Stimulated activated CD4-positive, alpha-beta T cell treated with anti-CD3 and anti-CD28 coated beads, Interleukin-12 subunit alpha, Interleukin-12 subunit beta, amount 100 ng/mL, for 4 hours (primary cell): ENCODE results near the gene EXTL1.

Experiments used
- DNase-seq: peaks from one replicate; pipeline ENCODE4 v3.0.0-alpha.2; 2020

EXTL1 gene

DNA sequence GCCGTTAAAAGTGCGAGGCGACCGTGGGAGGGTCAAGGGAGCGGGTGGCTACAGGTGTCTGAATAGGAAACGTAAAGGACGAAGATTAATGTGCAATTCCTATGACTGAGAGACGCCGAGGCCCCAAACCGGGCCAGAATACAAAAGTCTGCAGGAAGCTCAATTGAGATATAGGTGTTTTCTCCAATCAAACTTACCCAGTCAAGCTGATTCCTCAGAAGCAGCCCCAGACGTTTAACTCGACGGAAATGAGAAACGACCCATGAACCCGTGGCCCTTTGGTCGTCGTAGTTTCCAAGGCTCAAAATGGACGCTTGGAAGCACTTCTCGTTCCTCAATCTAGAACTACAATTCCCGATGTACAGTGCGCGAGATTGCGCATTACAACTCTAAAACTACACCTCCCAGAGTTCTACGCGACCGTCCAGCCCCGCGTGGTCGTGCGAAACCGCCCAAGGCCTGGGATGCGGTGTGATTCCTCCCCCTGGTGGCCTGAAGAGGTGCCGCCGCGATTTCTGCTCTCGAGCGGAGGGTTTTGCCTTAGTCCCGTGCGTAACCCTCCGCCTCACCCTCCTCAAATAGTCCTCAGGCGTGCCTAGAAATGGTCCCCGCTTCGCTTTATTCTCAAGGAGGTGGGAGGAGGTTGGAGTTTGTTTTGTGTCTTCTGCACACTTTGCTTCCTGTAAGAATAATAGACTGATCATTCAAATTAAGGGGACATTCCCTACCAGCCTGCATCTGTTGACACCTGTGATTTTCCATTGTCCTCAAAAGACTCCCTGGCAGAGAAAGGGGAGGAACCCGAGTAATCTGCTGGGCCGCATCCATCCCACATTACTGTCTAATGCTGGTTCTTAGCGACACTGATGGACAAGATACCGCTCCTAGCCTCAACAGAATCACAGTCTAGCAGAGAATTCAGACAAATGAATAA is 23.5 kb upstream of the EXTL1 start, which contains the start of gene PAFAH2:
Gene PAFAH2 (minus strand): TSS at position 236 of the 934 bp plus-strand sequence. CDS start 7,247 bp downstream, outside the sequence.
- DNase-seq, result peak; percentile 93

DNA sequence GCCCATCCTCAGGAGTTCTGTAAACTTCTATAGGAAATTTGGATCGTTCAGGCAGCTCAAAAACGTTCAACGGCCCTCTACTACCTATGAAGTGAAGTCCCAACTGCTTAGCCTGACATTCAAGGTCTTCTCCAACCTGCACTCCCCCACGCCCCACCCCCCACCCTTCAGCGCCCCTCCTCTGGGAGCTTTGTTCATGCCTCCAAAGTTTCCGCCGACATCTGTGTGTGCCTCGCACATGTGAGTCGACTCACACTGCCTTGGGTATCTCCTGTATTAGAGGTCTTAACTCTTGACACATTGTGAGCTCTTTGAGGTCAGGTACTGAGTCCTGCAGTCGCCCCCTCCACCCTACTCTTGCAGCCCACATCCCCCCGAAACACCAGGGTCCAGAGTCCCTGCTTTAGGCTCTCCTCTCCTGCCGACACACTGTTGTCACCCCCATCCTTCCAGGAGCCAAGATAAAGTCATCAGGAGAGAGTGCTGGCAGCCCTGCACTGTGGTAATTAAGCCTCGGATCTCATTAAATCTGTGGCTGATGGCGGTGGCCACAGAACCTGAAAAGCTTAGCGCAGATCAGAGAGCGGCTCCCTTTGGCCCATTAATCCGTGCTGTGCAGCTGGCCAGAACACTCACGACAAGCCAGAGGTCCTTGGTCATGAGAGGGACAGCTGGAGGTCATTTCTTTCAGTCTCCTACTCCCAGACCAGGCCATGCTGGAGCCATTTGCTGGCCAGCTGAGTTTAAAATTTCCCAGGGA is 22.4 kb upstream of the EXTL1 start:
- DNase-seq, result no peak

DNA sequence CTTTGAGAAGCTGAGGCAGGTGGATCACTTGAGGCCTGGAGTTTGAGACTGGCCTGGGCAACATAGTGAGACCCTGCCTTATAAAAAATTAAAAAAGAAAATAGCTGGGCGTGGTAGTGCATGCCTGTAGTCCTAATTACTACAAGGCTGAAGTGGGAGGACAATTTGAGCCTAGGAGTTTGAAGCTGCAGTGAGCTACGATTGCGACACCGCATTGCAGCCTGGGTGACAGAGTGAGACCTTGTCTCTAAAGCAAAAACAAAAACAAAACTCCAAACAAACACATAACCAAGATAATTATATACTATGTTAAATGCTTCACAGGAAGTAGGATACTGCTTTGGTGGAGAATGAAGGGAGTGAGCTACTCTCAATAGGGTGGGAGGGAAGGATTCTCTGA is 18.3 kb upstream of the EXTL1 start:
- no peak for DNase-seq

DNA sequence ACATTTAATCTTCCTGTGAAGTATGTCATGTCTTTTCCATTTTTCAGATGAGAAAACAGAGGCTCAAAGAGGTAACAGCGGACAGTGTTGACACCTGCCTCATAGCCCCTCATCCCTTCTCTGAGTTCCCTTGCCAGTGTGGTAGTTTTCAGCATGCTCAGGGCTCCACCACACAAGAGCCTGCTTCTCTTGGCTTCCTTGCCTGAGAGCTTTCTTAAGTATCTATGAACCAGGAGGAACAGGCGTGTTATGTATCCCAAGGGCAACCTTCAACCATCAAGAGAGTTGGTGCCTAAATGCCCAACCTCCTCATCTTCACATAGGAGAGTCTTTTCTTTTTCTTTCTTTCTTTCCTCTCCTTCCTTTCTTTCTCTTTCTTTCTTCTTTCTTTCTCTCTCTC is 17.8 kb upstream of the EXTL1 start:
- no peak for DNase-seq

DNA sequence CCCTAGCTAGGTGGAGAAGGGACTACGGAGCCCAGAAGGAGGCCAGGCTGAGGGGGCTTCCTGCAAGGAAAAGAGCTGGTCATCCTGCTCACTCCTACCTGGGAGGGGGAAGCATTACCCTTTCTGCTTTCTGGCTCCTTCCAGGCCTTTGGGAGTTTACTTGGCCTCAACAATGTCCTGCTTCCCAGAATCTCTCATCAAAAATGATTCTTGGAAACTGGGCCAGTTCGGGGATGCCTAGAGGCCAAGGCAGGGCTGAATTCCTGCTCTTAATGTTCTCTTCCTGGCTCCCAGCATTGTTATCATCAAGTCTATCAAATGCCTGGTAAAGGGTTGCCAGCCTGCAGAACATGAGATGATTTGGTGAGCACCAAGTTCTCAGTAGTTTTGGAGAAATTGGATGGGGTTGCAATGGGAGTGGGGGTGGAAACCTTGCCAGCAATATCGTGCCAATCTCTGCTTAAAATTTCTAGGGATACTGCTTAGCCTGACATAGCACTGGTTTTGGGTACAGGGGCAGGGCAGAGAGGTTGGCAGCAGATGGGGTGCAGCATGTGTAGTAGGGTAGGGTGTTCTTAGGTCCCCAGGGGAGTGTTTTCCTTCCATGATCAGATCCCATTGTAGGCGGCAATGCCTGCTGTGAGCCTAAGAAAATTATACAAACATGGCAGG is 16.0 kb upstream of the EXTL1 start:
- no peak for DNase-seq

DNA sequence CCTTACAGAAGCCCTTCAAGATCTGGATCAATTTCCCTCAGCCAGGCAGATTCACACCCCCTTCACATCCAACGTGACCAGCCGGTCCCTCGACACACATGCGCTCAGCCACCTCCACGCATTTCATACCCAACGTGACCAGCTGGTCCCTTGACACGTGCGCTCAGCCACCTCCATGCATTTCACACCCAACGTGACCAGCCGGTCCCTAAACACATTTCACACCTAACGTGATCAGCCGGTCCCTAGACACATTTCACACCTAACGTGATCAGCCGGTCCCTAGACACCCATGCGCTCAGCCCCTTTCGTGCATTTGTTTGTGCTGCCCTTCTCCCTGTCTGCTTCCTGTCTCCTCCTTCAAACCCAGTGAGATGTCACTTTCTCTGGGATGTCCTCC is 14.9 kb upstream of the EXTL1 start:
- no peak for DNase-seq

DNA sequence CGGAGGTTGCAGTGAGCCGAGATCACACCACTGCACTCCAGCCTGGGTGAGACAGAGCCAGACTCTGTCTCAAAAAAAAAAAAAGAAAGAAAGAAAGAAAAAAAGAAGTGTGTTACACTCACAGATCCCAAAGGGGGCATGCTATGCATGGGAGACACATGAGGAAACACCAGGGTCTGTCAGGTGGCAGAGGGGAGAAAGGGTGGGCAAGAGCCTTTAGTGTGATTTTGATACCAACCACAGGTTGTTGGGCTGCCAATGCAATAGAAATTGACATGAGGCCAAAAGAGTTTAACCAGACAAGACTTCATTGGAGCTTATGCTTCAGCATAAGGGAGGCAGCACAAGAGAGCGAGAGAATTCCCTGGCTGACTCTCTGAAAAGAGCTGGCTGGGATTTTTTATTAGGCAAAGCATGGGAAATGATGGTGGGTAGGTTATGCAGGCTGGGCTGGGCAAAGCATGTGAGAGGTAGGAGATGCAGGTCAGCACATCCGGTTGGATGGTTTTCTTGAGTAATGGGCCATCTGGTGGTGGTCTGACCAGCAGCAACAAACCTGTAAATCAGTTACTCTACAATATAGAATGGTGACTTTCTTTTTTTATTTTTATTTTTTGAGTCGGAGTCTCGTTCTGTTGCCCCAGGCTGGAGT is 11.7 kb upstream of the EXTL1 start:
- no peak for DNase-seq

DNA sequence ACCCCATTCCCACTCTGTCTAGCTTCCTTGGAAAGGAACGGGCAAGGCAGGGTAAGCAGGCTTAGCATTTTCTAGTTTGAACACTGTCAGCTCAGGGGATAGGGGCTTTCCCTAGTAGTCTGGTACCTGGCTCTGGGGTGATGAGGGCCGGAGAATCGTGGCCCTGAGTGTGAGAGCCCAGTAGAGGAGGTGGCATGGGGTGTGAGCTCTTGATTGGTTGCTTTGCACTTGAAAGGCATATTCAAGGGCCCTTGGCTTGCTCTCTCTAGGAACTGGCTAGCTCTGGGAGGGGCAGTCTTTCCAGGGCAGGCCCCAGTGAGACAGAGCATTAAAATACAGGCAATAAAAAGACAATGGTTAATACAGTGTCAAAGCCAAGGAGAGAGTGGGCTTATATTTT is 10.8 kb upstream of the EXTL1 start:
- no peak for DNase-seq

DNA sequence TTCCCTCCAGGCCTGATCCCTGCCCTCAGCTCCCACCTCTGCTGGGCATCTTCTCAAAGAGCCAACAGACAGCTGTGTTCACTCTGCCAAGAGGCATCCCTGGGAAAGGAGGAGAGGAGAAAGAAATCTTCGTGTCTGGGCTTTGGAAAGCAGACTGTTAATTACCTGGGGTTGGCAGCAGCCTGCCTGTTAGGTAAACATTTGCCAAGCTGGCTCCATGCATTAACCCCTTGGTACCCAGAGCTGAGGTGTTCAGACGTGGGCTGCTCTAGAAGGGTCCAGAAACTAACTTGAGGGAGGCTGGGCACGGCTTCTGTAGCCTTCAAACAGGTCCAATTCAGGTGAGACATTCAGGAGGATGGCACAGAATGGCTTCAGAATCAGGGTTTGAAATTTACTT is 8.7 kb upstream of the EXTL1 start:
- DNase-seq, result no peak

DNA sequence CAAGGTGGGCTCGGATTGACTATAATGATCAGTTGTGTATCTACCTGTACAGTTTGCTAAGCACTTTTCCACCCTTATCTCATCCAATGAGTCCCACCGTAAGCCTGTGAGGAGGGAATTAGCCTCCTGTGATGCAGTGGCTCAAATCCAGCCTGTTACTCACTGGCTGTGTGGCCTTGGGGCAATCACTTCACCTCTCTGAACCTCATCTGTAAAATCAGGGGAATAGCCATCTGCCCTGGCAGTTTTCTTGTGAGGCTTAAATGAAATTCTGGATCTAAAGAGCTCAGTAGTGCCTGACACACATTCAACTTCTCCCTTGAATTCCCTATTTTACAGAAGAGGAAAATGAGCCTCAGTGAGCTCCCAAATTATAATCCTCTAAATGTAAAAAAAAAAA is 7.4 kb upstream of the EXTL1 start:
- DNase-seq, result no peak

DNA sequence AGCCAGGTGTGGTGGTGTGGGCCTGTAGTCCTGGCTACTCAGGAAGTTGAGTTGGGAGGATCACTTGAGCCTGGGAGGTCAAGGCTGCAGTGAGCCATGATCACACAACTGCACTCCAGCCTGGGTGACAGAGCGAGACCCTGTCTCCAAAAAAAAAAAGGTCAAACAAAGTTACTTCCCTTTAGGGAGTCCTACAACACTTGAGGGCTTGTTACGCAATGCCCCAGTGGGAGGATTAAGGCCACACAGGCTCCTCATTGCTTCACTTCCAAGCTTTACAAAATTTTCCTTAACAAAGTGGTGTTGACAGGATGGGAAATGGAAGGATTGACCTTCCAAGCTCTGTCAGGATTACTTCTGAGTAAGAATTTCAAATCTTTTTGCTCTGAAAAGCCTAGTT is 6.2 kb upstream of the EXTL1 start:
- no peak for DNase-seq

DNA sequence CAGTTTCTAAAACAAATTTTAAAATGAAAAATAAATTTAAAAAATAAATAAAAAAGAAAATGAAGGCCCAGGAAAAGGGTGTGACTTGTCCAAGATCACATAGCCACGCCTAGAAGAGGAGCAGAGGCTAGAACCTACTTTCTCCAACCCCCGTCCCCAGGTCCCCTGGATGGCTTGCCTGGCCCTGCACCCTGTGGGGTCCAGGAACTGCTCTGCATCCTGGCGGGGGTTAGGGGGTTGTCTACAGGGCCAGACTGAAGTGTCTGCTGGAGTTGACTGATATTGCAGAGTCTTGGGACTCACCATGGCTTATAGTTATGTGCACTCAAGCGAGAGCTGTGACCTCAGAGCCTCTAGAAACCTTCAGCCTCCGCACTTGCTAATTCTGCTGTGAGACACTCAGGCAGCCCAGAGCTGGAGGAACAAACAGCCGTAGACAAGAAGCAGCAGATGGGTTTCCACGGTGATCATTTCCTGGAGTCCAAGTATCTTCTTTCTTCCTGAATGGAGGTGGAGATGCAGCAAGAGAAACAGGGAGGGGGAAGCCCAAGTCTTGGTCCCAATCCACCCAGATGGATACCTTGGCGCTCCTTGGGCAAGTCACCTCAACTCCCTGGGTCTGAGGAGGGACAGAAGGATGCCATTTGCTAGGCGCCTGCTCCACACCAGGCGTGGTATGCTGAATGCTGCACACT is 5.2 kb upstream of the EXTL1 start:
- DNase-seq, result no peak

DNA sequence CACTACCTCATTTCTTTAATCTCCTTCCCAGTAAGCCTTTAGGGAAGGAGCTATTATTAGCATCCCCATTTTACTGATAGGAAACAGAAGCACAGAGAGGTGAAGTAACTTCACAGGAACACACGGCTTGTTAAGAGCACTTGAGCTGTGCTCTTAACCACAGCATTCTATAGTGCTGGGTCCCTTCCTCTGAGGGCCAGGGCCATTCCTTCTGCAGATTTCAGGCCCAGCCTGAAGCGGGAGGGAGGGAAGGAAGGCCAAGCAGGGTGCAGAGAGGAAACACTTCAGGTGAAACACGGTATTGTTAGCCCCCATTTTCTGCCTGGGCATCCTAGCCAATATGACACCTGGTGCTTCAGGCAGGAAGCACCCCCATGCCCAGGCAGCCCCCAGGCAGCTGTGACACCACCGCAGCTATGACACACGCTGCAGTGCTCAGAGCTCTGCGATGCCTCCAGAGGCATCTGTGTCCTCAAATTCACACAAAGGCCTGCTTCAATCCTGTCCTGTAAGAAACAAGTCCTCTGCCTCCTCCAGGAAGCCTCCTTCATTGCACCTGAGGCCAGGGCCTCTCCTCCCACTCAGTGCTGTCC is 4.5 kb upstream of the EXTL1 start:
- DNase-seq, result no peak

DNA sequence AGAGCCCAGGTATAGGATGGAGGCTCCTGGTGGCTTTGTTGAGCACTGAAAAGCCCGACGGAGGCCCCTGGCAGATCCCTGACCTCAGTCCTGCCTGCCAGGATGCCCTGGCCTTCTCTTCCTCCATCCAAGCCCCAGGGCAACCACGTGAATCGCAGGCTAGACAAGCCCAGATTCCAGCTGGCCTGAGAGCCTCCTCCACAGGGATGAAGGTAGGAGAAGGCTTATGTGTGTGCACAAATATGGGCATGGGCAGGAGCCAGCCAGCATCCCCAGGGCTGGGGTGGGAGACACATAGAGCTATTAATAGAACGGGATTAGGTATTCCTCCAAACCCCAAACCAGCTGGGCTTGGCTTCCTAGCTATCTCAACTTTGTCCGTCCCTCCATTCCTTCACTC is 4.0 kb upstream of the EXTL1 start:
- DNase-seq, result no peak

DNA sequence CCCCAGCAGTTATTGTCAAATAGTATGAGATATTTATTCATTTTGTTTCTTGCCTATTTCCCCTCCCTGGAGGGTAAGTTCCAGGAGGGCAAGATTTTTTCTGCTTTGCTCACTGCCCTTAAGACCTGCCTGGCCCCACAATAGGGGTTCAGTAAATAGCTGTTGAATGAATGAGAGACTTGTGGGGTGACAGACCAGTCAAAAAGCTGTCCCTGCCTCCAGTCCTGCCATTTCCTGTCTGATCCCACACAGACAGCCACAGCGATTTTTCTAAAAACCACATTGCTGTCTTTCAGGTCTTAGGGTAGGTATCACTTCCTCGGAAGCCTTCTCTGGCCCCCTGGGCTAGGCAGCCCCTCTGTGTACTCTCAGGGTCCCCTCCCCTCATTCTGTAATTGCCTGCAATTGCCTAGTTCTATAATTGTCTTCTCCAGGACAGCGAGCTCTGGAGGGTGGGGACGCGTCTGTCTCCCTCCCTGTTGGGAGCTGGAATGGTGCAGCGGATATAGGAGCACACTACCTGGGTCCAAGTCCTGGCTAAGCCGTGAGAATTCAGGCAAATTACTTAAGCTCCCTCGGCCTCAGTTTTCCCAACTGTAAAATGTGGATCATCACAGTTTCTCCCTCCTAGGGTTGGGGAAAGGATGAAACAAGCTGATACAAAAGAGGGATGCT is 1.8 kb upstream of the EXTL1 start:
- no peak for DNase-seq

DNA sequence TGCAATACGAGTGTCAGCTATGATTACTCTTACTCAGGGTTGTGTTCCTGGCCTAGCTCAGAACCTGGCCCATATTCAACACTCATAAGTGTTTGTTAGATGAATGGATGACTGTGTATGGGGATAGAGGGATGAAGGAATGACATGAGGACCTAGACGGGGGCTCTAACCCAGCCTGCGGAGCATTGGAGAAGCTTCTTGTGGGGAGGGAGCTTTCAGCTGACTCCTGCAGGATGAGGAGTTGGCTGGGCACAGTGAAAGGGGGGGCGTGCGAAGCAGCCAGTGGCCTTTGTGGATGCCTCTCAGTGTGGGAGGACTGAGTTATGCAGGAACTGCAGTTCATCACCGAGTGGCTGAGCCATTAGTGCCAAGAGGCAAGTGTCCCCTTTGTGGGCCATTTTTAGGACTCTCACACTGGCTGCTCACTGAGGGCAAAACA is 1.2 kb upstream of the EXTL1 start:
- DNase-seq, result no peak

DNA sequence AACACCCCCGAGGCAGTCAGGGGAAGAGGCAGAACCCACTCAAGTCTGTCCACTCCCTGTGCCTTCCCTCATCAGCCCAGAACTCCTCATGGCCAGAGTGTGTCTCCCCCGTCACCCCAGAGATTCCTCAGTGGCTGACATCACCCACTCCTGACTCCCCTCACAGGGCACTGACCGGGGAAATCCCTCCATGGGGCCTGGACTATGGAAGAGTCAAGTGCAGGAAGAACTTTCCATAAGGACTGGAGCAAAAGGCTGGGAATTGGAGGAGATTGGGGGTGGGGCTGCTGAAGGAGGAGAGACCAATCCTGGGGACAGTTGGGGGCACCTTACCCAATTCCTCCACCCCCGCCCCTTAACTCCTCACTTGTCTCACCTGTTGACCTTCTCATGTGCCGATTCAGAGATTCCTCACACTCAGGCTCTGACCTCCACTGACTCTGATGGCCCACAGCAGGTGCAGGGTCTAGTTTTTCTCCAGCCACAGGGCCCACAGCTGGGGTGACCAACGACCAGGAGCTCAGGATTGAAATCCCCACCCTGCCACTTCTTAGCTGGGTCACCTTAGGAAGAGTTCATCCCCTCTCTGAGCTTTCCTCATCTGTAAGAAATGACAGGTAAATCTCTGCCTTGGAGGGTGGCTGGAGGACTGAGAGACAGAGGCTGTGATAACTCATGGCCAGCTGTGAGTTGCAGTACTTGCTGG is 481 bp upstream of the EXTL1 start:
- no peak for DNase-seq

DNA sequence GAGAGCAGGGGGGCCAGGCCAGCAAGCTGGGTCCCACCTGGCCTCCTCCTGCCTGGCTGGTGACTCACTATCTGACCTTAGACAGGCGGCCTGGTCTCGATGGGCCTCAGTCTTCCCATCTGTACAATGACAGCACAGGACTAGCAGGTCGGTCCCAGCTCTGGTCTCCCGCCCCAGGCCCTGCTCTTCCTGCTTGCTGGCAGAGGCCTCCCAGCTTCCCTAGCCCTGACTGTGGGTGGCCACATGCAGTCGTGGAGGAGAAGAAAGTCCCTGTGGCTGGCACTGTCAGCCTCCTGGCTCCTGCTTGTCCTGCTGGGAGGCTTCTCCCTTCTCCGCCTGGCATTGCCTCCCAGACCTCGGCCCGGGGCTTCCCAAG is 817 bp downstream of the EXTL1 start:
- DNase-seq, result no peak

DNA sequence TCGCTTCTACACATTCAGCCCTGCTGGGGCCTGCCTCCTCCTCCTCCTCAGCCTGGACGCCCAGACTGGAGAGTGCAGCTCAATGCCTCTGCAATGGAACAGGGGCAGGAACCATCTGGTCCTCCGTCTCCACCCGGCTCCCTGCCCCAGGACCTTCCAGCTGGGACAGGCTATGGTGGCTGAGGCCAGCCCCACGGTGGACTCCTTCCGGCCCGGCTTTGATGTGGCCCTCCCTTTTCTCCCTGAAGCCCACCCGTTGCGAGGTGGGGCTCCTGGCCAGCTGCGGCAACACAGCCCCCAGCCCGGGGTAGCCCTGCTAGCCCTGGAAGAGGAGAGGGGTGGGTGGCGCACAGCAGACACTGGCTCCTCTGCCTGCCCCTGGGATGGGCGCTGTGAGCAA is 1.4 kb downstream of the EXTL1 start:
- no peak for DNase-seq

DNA sequence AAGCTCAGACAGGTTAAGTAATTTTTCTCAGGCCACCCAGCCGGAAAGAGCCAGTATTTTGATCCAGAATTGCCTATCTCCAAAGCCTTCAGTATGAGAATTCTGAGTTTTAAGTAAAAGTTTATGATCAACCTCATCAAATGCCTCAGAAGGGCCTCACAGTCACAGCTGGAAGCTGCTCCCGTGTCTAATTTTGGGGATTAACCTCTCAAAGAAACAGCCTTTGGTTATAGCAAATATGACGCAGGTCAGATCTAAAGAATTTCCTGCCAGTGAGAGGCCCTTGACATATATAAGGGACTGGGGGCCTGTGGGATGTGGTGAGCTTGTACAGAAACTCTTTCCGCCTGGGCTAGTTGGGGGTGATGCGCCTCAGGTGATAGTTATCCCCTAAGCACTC is 2.3 kb downstream of the EXTL1 start:
- DNase-seq, result no peak

DNA sequence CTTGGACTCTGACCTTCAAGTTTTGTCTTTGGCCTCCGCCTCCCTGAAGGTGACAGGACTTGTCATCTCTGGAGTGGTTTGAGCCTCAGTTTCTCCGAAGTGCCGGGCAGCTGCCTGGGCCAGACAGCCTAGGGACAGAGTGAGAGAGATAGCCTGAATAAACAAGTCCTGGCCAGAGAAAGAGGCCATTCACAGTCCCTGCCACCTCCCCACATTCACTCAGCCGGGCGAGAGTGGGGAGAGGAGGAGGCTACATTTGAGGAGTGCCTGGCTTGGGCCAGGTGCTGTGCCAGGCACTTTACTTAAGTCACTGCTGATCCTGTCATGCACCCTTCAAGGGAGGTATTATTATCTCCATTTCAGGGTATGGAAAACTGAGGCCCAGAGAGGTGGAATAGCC is 3.5 kb downstream of the EXTL1 start:
- no peak for DNase-seq
